K562 (cell line): ENCODE measurements around the gene MYO1B. TPM values are rescaled to one million over a fixed set of nuclear protein-coding genes. Genes with fewer than 3 reads are reported as not detected.

Experiments
- EWSR1 ChIP-seq: fragments of 450-650 bp; IDR thresholded peaks from 2 replicates; pipeline ENCODE4 v1.6.1; 2018; ENCODE audit warnings: borderline replicate concordance, mild to moderate bottlenecking, low read depth, moderate library complexity; ENCODE audit not compliant: partially characterized antibody
- MYNN ChIP-seq, 2 experiments: sonication (generic); formaldehyde crosslinking in 1 of 2; IDR thresholded peaks; 2 replicates each; pipeline versions ENCODE4 v1.5.0 to v1.6.1; 2016 to 2020; ENCODE audit warnings: antibody characterized with exemption in 1 of 2, missing genetic modification reagents in 1 of 2
- polyA plus RNA-seq, 8 experiments: library from polyadenylated mRNA; depleted of rRNA in 4 of 8; stranded (reverse) in 5 of 8; unstranded in 3 of 8; fragments of >200 nt; fragmentation: Nextera tagmentation in 2 of 8; fragmentation: Illumina TruSeq in 1 of 8; extraction: Ambion mirVana in 2 of 8; extraction: Trizol in 1 of 8; gene quantifications; 2 replicates each; pipeline versions ENCODE4 v1.2.1 to v1.2.3, GENCODE V29; 2011 to 2014; ENCODE audit warnings: inconsistent platforms in 1 of 8, missing spikeins in 1 of 8
- total RNA-seq, 7 experiments: library from RNA; depleted of rRNA in 6 of 7; stranded (reverse); fragments of >200 nt in 6 of 7; fragmentation: Illumina TruSeq in 2 of 7; extraction: Trizol in 2 of 7; gene quantifications; 2 replicates each; pipeline versions ENCODE4 v1.2.1 to v1.2.3, GENCODE V29; 2011 to 2021; ENCODE audit warnings: low replicate concordance in 1 of 7
- TF ChIP-seq, protein P1 (sequence below): fragments of 450-650 bp; IDR thresholded peaks from 2 replicates; pipeline ENCODE4 v1.6.1; 2016; ENCODE audit warnings: low read depth
- TF ChIP-seq, protein P2 (sequence below): sonication (generic); formaldehyde crosslinking; IDR thresholded peaks from 2 replicates; pipeline ENCODE4 v1.8.1; 2023; ENCODE audit warnings: mild to moderate bottlenecking, missing genetic modification reagents

The MYO1B gene
- total and polyA plus RNA-seq, 9 of the 15 experiments (the other 6 are each of a cell fraction or from before 2014, with no cell fraction given) = 0.04 to 0.33 (median 0.20) TPM; not detected in 5

DNA sequence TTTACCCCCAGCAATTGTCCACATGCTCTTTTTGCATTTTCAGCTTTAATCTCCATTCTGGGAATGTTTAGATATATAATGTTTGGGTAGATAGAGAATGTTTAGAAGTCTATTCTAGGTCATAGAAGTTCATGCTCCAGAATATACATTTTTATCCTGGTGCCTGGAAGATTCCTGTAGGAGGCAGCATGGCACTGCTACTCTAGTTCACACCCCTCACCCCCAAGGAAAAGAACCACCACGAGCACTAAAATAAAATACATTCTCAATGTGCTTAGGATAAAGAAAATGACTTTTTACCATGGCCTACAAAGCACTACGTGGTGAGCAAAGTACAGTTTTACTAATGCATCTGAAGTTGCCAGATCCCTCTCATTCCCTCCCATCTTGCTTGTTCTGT, 53.8 kb downstream of the MYO1B start (continued):
- TF ChIP-seq, protein P1, sequence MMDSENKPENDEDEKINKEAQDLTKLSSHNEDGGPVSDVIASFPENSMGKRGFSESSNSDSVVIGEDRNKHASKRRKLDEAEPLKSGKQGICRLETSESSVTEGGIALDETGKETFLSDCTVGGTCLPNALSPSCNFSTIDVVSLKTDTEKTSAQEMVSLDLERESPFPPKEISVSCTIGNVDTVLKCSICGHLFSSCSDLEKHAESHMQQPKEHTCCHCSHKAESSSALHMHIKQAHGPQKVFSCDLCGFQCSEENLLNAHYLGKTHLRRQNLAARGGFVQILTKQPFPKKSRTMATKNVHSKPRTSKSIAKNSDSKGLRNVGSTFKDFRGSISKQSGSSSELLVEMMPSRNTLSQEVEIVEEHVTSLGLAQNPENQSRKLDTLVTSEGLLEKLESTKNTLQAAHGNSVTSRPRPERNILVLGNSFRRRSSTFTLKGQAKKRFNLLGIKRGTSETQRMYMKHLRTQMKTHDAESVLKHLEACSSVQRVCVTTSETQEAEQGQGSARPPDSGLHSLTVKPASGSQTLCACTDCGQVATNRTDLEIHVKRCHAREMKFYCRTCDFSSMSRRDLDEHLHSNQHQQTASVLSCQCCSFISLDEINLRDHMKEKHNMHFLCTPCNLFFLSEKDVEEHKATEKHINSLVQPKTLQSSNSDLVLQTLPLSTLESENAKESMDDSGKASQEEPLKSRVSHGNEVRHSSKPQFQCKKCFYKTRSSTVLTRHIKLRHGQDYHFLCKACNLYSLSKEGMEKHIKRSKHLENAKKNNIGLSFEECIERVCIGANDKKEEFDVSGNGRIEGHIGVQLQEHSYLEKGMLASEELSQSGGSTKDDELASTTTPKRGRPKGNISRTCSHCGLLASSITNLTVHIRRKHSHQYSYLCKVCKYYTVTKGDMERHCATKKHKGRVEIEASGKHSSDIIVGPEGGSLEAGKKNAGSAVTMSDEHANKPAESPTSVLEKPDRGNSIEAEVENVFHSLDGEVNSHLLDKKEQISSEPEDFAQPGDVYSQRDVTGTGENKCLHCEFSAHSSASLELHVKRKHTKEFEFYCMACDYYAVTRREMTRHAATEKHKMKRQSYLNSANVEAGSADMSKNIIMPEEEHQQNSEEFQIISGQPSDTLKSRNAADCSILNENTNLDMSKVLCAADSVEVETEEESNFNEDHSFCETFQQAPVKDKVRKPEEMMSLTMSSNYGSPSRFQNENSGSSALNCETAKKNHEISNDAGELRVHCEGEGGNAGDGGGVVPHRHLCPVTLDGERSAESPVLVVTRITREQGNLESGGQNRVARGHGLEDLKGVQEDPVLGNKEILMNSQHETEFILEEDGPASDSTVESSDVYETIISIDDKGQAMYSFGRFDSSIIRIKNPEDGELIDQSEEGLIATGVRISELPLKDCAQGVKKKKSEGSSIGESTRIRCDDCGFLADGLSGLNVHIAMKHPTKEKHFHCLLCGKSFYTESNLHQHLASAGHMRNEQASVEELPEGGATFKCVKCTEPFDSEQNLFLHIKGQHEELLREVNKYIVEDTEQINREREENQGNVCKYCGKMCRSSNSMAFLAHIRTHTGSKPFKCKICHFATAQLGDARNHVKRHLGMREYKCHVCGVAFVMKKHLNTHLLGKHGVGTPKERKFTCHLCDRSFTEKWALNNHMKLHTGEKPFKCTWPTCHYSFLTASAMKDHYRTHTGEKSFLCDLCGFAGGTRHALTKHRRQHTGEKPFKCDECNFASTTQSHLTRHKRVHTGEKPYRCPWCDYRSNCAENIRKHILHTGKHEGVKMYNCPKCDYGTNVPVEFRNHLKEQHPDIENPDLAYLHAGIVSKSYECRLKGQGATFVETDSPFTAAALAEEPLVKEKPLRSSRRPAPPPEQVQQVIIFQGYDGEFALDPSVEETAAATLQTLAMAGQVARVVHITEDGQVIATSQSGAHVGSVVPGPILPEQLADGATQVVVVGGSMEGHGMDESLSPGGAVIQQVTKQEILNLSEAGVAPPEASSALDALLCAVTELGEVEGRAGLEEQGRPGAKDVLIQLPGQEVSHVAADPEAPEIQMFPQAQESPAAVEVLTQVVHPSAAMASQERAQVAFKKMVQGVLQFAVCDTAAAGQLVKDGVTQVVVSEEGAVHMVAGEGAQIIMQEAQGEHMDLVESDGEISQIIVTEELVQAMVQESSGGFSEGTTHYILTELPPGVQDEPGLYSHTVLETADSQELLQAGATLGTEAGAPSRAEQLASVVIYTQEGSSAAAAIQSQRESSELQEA = no peak
- no peak for TF ChIP-seq MYNN (IDR thresholded peaks at IDR 0.05)
- no peak for TF ChIP-seq MYNN (CRISPR knock-in tag; IDR thresholded peaks at IDR 0.05)
- TF ChIP-seq EWSR1 = no peak
- TF ChIP-seq, protein P2, sequence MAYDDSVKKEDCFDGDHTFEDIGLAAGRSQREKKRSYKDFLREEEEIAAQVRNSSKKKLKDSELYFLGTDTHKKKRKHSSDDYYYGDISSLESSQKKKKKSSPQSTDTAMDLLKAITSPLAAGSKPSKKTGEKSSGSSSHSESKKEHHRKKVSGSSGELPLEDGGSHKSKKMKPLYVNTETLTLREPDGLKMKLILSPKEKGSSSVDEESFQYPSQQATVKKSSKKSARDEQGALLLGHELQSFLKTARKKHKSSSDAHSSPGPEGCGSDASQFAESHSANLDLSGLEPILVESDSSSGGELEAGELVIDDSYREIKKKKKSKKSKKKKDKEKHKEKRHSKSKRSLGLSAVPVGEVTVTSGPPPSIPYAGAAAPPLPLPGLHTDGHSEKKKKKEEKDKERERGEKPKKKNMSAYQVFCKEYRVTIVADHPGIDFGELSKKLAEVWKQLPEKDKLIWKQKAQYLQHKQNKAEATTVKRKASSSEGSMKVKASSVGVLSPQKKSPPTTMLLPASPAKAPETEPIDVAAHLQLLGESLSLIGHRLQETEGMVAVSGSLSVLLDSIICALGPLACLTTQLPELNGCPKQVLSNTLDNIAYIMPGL = no peak
